H1 (cell line): ENCODE data around the gene MTFMT. TPM values are rescaled to one million over a fixed set of nuclear protein-coding genes. Genes with fewer than 3 reads are reported as not detected.

Experiments used
- CTCF ChIA-PET: fragments of 300-600 bp; sonication (Branson Sonifier 250); formaldehyde crosslinking; loops from one replicate; lab custom pipeline; 2021; ENCODE audit not compliant: partially characterized antibody; lab: Charles Lee
- POLR2A ChIA-PET: fragments of 300-600 bp; sonication (Branson Sonifier 250); formaldehyde crosslinking; loops from one replicate; lab custom pipeline; 2021; ENCODE audit warnings: inconsistent platforms; ENCODE audit not compliant: partially characterized antibody; lab: Charles Lee
- DNase-seq, 2 experiments: peaks; one replicate each; pipeline versions ENCODE4 v3.0.0 to v3.0.0-alpha.2; 2010 to 2022; ENCODE audit warnings: low spot score in 2 of 2, low read depth in 1 of 2, mixed read lengths in 1 of 2
- FAIRE-seq: peaks from 2 replicates; lab custom pipeline; 2011; peaks lifted over from hg19 to GRCh38; lab: Jason Lieb, UNC
- H2AFZ ChIP-seq: 2 replicates; pipeline ENCODE4 v1.8.1; 2012; ENCODE audit warnings: low read length, inconsistent platforms
- H2AK5ac ChIP-seq: 2 replicates; pipeline ENCODE4 v1.6.1; 2013; ENCODE audit warnings: low read depth, low read length
- H2BK120ac ChIP-seq: replicated peaks from 2 replicates; pipeline ENCODE3; 2013; ENCODE audit warnings: low read depth, low read length, inconsistent platforms
- H2BK12ac ChIP-seq: 2 replicates; pipeline ENCODE4 v1.6.1; 2013; ENCODE audit warnings: low read depth, low read length
- H2BK15ac ChIP-seq: 2 replicates; pipeline ENCODE4 v1.6.1; 2013; ENCODE audit warnings: low read length
- H2BK20ac ChIP-seq: 2 replicates; pipeline ENCODE4 v1.6.1; 2013; ENCODE audit warnings: low read length
- H2BK5ac ChIP-seq: 2 replicates; pipeline ENCODE4 v1.6.1; 2013; ENCODE audit warnings: low read depth, low read length
- H3K14ac ChIP-seq: 2 replicates; pipeline ENCODE4 v1.6.1; 2013; ENCODE audit warnings: inconsistent platforms; ENCODE audit not compliant: insufficient read length
- H3K18ac ChIP-seq: 2 replicates; pipeline ENCODE4 v1.6.1; 2013; ENCODE audit warnings: low read length; ENCODE audit errors: extremely low read depth
- H3K23ac ChIP-seq: 2 replicates; pipeline ENCODE4 v1.6.1; 2013; ENCODE audit warnings: inconsistent platforms; ENCODE audit not compliant: insufficient read length
- H3K23me2 ChIP-seq: 2 replicates; pipeline ENCODE4 v1.6.1; 2013; ENCODE audit warnings: low read depth, low read length
- H3K27ac ChIP-seq: 2 replicates; pipeline ENCODE4 v1.6.1; 2011; ENCODE audit warnings: low read depth, low read length, inconsistent platforms
- H3K27me3 ChIP-seq, 4 experiments: replicated peaks in 1 of 4; 1 replicate in 1 of 4; 2 replicates in 3 of 4; pipeline versions ENCODE4 v1.6.1 to v1.8.1; 2011 to 2013; ENCODE audit warnings: low read length in 3 of 4, mild to moderate bottlenecking in 3 of 4, inconsistent platforms in 2 of 4, mixed read lengths in 2 of 4, moderate library complexity in 1 of 4; ENCODE audit not compliant: control insufficient read depth in 3 of 4, insufficient read depth in 3 of 4; ENCODE audit errors: extremely low read depth in 1 of 4
- H3K36me3 ChIP-seq, 4 experiments: 2 replicates each; pipeline versions ENCODE4 v1.6.1 to v1.8.1; 2011 to 2013; ENCODE audit warnings: mild to moderate bottlenecking in 4 of 4, low read length in 3 of 4, moderate library complexity in 2 of 4, control low read depth in 1 of 4, inconsistent platforms in 1 of 4; ENCODE audit not compliant: insufficient read depth in 4 of 4, control insufficient read depth in 2 of 4
- H3K4ac ChIP-seq: replicated peaks from 2 replicates; pipeline ENCODE3; 2013; ENCODE audit warnings: low read length, low read depth, mixed read lengths, inconsistent platforms; ENCODE audit not compliant: insufficient read length
- H3K4me1 ChIP-seq, 4 experiments: replicated peaks in 1 of 4; 1 replicate in 1 of 4; 2 replicates in 3 of 4; pipeline versions ENCODE4 v1.6.1 to v1.8.1; 2011 to 2013; ENCODE audit warnings: low read length in 3 of 4, inconsistent platforms in 2 of 4, mixed read lengths in 1 of 4; ENCODE audit not compliant: insufficient read depth in 4 of 4, control insufficient read depth in 3 of 4
- H3K4me2 ChIP-seq, 2 experiments: 2 replicates each; pipeline versions ENCODE4 v1.6.1 to v1.8.1; 2011 to 2013; ENCODE audit warnings: low read depth in 2 of 2, low read length in 2 of 2, control low read depth in 1 of 2, inconsistent platforms in 1 of 2, mild to moderate bottlenecking in 1 of 2; ENCODE audit not compliant: insufficient read depth in 1 of 2
- H3K4me3 ChIP-seq, 4 experiments: fragments of 200-600, 300-600 bp in 1 of 4; sonication (generic), shearing (Covaris generic), sonication (Bioruptor Twin) in 1 of 4; 2 replicates each; pipeline versions ENCODE4 v1.5.1 to v1.8.1; 2011 to 2016; ENCODE audit warnings: low read length in 4 of 4, low read depth in 3 of 4, control low read depth in 2 of 4, inconsistent platforms in 2 of 4, mild to moderate bottlenecking in 2 of 4, mixed read lengths in 1 of 4, moderate library complexity in 1 of 4; ENCODE audit not compliant: insufficient read depth in 2 of 4; ENCODE audit errors: extremely low read depth in 1 of 4
- H3K56ac ChIP-seq: replicated peaks from 2 replicates; pipeline ENCODE3; 2013; ENCODE audit warnings: low read depth, mild to moderate bottlenecking, mixed read lengths, low read length, inconsistent platforms; ENCODE audit not compliant: insufficient read length
- H3K79me1 ChIP-seq: 2 replicates; pipeline ENCODE4 v1.6.1; 2013; ENCODE audit warnings: low read depth, low read length, control low read depth
- H3K79me2 ChIP-seq, 2 experiments: 2 replicates each; pipeline versions ENCODE4 v1.6.1 to v1.8.1; 2012 to 2013; ENCODE audit warnings: low read length in 2 of 2, mild to moderate bottlenecking in 2 of 2, inconsistent platforms in 1 of 2; ENCODE audit not compliant: insufficient read depth in 2 of 2, control insufficient read depth in 1 of 2
- H3K9ac ChIP-seq, 4 experiments: replicated peaks in 1 of 4; 1 replicate in 1 of 4; 2 replicates in 3 of 4; pipeline versions ENCODE4 v1.6.1 to v1.8.1; 2011 to 2013; ENCODE audit warnings: low read depth in 3 of 4, low read length in 3 of 4, control low read depth in 2 of 4, mild to moderate bottlenecking in 2 of 4, moderate library complexity in 2 of 4, inconsistent platforms in 1 of 4; ENCODE audit errors: extremely low read depth in 1 of 4
- H3K9me3 ChIP-seq, 2 experiments: 2 replicates each; pipeline versions ENCODE4 v1.6.1 to v1.8.1; 2012 to 2013; ENCODE audit warnings: mild to moderate bottlenecking in 2 of 2, moderate library complexity in 2 of 2, control low read depth in 1 of 2, inconsistent platforms in 1 of 2, low read depth in 1 of 2, low read length in 1 of 2, mixed read lengths in 1 of 2; ENCODE audit not compliant: insufficient read depth in 2 of 2
- H4K20me1 ChIP-seq, 2 experiments: replicated peaks in 1 of 2; 2 replicates each; pipeline versions ENCODE3 to v1.8.1; 2011 to 2013; ENCODE audit warnings: inconsistent platforms in 2 of 2, low read length in 2 of 2, mild to moderate bottlenecking in 1 of 2; ENCODE audit not compliant: insufficient read depth in 2 of 2, control insufficient read depth in 1 of 2
- H4K5ac ChIP-seq: 2 replicates; pipeline ENCODE4 v1.6.1; 2013; ENCODE audit warnings: low read length, low read depth, mixed read lengths, inconsistent platforms; ENCODE audit not compliant: insufficient read length
- H4K8ac ChIP-seq: 2 replicates; pipeline ENCODE4 v1.8.0; 2013; ENCODE audit warnings: mild to moderate bottlenecking, moderate library complexity, low read length, inconsistent platforms; ENCODE audit not compliant: insufficient read depth; ENCODE audit errors: extremely low read depth
- H4K91ac ChIP-seq: replicated peaks from 2 replicates; pipeline ENCODE3; 2013; ENCODE audit warnings: low read length, mixed read lengths, inconsistent platforms; ENCODE audit not compliant: insufficient read length
- BRCA1 ChIP-seq: IDR thresholded peaks from 2 replicates; pipeline ENCODE4 v1.6.1; 2012; ENCODE audit warnings: low read depth, low read length, improper control_type of control experiment
- CBX5 ChIP-seq: fragments of 300-800, 300-1000 bp; sonication (generic); IDR thresholded peaks from 2 replicates; pipeline ENCODE4 v1.7.1; 2016; ENCODE audit warnings: antibody characterized with exemption, low read length, low read depth
- CHD2 ChIP-seq: IDR thresholded peaks from 2 replicates; pipeline ENCODE4 v1.6.1; 2012; ENCODE audit warnings: low read length, improper control_type of control experiment
- EGR1 ChIP-seq: IDR thresholded peaks from 2 replicates; pipeline ENCODE4 v1.6.1; 2011; ENCODE audit warnings: low read depth, low read length, borderline replicate concordance
- GTF2F1 ChIP-seq: IDR thresholded peaks from 2 replicates; pipeline ENCODE4 v1.6.1; 2012; ENCODE audit warnings: low read depth, low read length, improper control_type of control experiment, borderline replicate concordance
- KDM5A ChIP-seq: fragments of 200-600 bp; IDR thresholded peaks from 2 replicates; pipeline ENCODE4 v1.7.1; 2012; ENCODE audit warnings: mild to moderate bottlenecking, low read length, inconsistent platforms, mixed read lengths
- NRF1 ChIP-seq: IDR thresholded peaks from 2 replicates; pipeline ENCODE4 v1.6.1; 2011; ENCODE audit warnings: mild to moderate bottlenecking, low read depth, low read length, improper control_type of control experiment
- PHF8 ChIP-seq: fragments of 200-600 bp; sonication (generic); conservative IDR thresholded peaks from 2 replicates; pipeline ENCODE4 v1.7.1; 2012; ENCODE audit warnings: low read depth, mild to moderate bottlenecking, inconsistent platforms, low read length, moderate library complexity
- RAD21 ChIP-seq, 2 experiments: IDR thresholded peaks in 1 of 2; conservative IDR thresholded peaks in 1 of 2; 2 replicates each; pipeline ENCODE4 v1.6.1; 2011; ENCODE audit warnings: low read depth in 2 of 2, low read length in 2 of 2, improper control_type of control experiment in 1 of 2, inconsistent platforms in 1 of 2, mild to moderate bottlenecking in 1 of 2, moderate library complexity in 1 of 2
- RFX5 ChIP-seq: IDR thresholded peaks from 2 replicates; pipeline ENCODE4 v1.6.1; 2011; ENCODE audit warnings: low read depth, low read length, improper control_type of control experiment, borderline replicate concordance
- SRF ChIP-seq: IDR thresholded peaks from 2 replicates; pipeline ENCODE4 v1.6.1; 2011; ENCODE audit warnings: mild to moderate bottlenecking, low read depth, low read length, moderate library complexity
- TAF1 ChIP-seq: IDR thresholded peaks from 2 replicates; pipeline ENCODE4 v1.6.1; 2011; ENCODE audit warnings: mild to moderate bottlenecking, low read depth, low read length
- TEAD4 ChIP-seq: IDR thresholded peaks from 2 replicates; pipeline ENCODE4 v1.6.1; 2012; ENCODE audit warnings: low read depth, low read length, inconsistent platforms, mixed read lengths
- YY1 ChIP-seq: IDR thresholded peaks from 2 replicates; pipeline ENCODE4 v1.6.1; 2011; ENCODE audit warnings: low read depth, mild to moderate bottlenecking, low read length
- WGBS, 2 experiments: shearing (Covaris generic) in 1 of 2; methylation state at CpG; one replicate each; pipeline versions ENCODE4 v1.1.6 to v1.1.7; 2013 to 2015; ENCODE audit warnings: low lambda C conversion rate in 2 of 2, mixed read lengths in 2 of 2, inconsistent platforms in 1 of 2, low coverage in 1 of 2, missing lambda C conversion rate in 1 of 2; ENCODE audit not compliant: insufficient replicate concordance in 2 of 2, insufficient coverage in 1 of 2, insufficient read length in 1 of 2; ENCODE audit errors: extremely low coverage in 1 of 2, missing lambda C conversion rate in 1 of 2; 5-methylcytosine and 5-hydroxymethylcytosine counted together
- polyA plus RNA-seq, 7 experiments: library from polyadenylated mRNA; depleted of rRNA in 3 of 7; stranded (reverse) in 5 of 7; unstranded in 2 of 7; fragments of >200 nt in 5 of 7; fragments of 200-250 nt in 2 of 7; gene quantifications; 1 replicate in 5 of 7; 2 replicates in 1 of 7; 4 replicates in 1 of 7; pipeline versions ENCODE4 v1.2.1 to v1.2.3, GENCODE V29; 2011 to 2013; ENCODE audit warnings: missing spikeins in 2 of 7, mixed read lengths in 2 of 7
- total RNA-seq: library from RNA; stranded (reverse); fragmentation: NEBNext Ultra II Directional; extraction: Animal tissue kit (Norgen Biotek cat#: 25700); gene quantifications from 2 replicates; pipeline ENCODE4 v1.2.1, GENCODE V29; 2021

Gene MTFMT
- total and polyA plus RNA-seq, 2 of the 8 experiments (the other 6 are each of a cell fraction or from before 2014, with no cell fraction given): 7.7 to 20.8 TPM

GRCh38 chr15:65026756-65027155 lies 2.7 kb downstream of the MTFMT start:
- Histone ChIP-seq H3K9me3 (no peaks in the 10 kb centered on the region), H2BK12ac (no peak overlapping the region), H3K14ac (no peak overlapping the region), H4K5ac (no peak overlapping the region), H4K20me1 (peaks cover 0 to 1% of the 10 kb centered on the region in 2 experiments), H3K9ac (no peak overlapping the region), H3K56ac (no peak overlapping the region), H4K91ac (no peak overlapping the region), H2BK120ac (no peak overlapping the region), H3K4me3 (no peak overlapping the region), H3K4ac (no peak overlapping the region), H2BK20ac (no peak overlapping the region), H3K36me3 (peaks cover 0 to 19% (median 4%) of the 10 kb centered on the region in 4 experiments; a peak in 5 of 8 replicates), H3K27ac (no peak overlapping the region), H3K23me2 (no peaks in the 10 kb centered on the region; the same call in 1 of the 2 replicates)
- no peak for FAIRE-seq
- TF ChIP-seq KDM5A (no peak), CHD2 (no peak), BRCA1 (no peak), TAF1 (no peak), RFX5 (no peak), EGR1 (no peak), TEAD4 (no peak), PHF8 (no peak), RAD21 (IDR thresholded peaks at IDR 0.05 in 1 of 2, conservative IDR thresholded peaks at IDR 0.05 in 1 of 2; ENCODE audit: low read depth in 2 of 2, low read length in 2 of 2) (no peak), CBX5 (no peak), YY1 (no peak), GTF2F1 (no peak), NRF1 (no peak), SRF (no peak)
- TF ChIP-seq, all 59 proteins: peak for 0
- Histone ChIP-seq H3K79me1 (peaks cover 5% of the 10 kb centered on the region; the same call in 1 of the 2 replicates), H3K18ac (no peak overlapping the region), H3K79me2 (peaks cover 0 to 7% of the 10 kb centered on the region in 2 experiments; a peak in 1 of 4 replicates), H2AK5ac (no peak overlapping the region), H2BK15ac (no peak overlapping the region), H3K23ac (no peak overlapping the region), H4K8ac (no peak overlapping the region), H3K4me2 (no peak overlapping the region), H2AFZ (no peak overlapping the region), H2BK5ac (no peak overlapping the region), H3K27me3 (no peaks in the 10 kb centered on the region), H3K4me1 (peaks cover 0 to 2% (median 0%) of the 10 kb centered on the region in 4 experiments; a peak in 1 of 7 replicates)
- 91% methylated on average over 6 of the region's 6 CpGs; no CpG with 5 or more reads in 1 of the 2 experiments for WGBS, 2 experiments
- CTCF ChIA-PET: interaction anchor here (1.0 to 1.3 kb wide), 2 partner anchors 8 to 51 kb away, joined by 3 read pairs; no protein-coding TSS in a partner anchor
- POLR2A ChIA-PET: interaction anchor here (0.8 to 1.5 kb wide), 3 partner anchors 8 to 21 kb away, joined by 3 to 4 read pairs (median 4); no protein-coding TSS in a partner anchor
- DNase-seq: no peak
